ENCODE results near the gene PTPRG. TPM values are rescaled to one million over a fixed set of nuclear protein-coding genes. Genes with fewer than 3 reads are reported as not detected.

PTPRG gene
- total RNA-seq, 6 experiments from 2014 or later = 11.7 to 27.8 (median 14.7) TPM

- no peak for ATAC-seq
- no peak overlapping the region for H3K27ac ChIP-seq
- intact Hi-C loops (cut with DNase I) = no loop called here
- no peaks in the 10 kb centered on the region for H3K9me3 ChIP-seq
- H3K4me1 ChIP-seq = no peaks in the 10 kb centered on the region
- no peak overlapping the region for H3K4me3 ChIP-seq
- no peaks in the 10 kb centered on the region for H3K27me3 ChIP-seq
- no peak for DNase-seq
- 88% methylated on average over 7 of the region's 7 CpGs for WGBS (ENCODE audit: insufficient coverage, low coverage, low lambda C conversion rate, missing lambda C conversion rate)
- TF ChIP-seq POLR2A (IDR thresholded peaks at IDR 0.05) = no peak
- TF ChIP-seq CTCF (IDR thresholded peaks at IDR 0.05) = no peak
- no peaks in the 10 kb centered on the region for H3K36me3 ChIP-seq
These were observed 452.6 kb downstream of the PTPRG start for GRCh38 chr3:62013951-62014350.

GRCh38 chr3:62015111-62015510 lies 453.7 kb downstream of the PTPRG start:
- Histone ChIP-seq H3K9me3 (no peaks in the 10 kb centered on the region), H3K36me3 (no peaks in the 10 kb centered on the region), H3K27me3 (no peaks in the 10 kb centered on the region), H3K27ac (no peak overlapping the region), H3K4me1 (no peaks in the 10 kb centered on the region), H3K4me3 (no peak overlapping the region)
- WGBS (ENCODE audit: insufficient coverage, low coverage, low lambda C conversion rate, missing lambda C conversion rate) = 86% methylated on average over 3 of the region's 3 CpGs
- no peak for ATAC-seq
- TF ChIP-seq CTCF (IDR thresholded peaks at IDR 0.05) (no peak), POLR2A (IDR thresholded peaks at IDR 0.05) (no peak)
- intact Hi-C loops (cut with DNase I) = no loop called here
- no peak for DNase-seq

GRCh38 chr3:62019906-62020305 lies 458.5 kb downstream of the PTPRG start:
- H3K27ac ChIP-seq = no peak overlapping the region
- intact Hi-C loops (cut with DNase I) = no loop called here
- H3K9me3 ChIP-seq = no peaks in the 10 kb centered on the region
- no peaks in the 10 kb centered on the region for H3K4me1 ChIP-seq
- WGBS (ENCODE audit: insufficient coverage, low coverage, low lambda C conversion rate, missing lambda C conversion rate) = 65% methylated on average over 1 of the region's 1 CpG
- no peak for TF ChIP-seq CTCF (IDR thresholded peaks at IDR 0.05)
- no peak for TF ChIP-seq POLR2A (IDR thresholded peaks at IDR 0.05)
- no peaks in the 10 kb centered on the region for H3K27me3 ChIP-seq
- DNase-seq (no peak), ATAC-seq (no peak)
- H3K4me3 ChIP-seq = no peak overlapping the region
- H3K36me3 ChIP-seq = no peaks in the 10 kb centered on the region

- H3K27ac ChIP-seq = no peak overlapping the region
- H3K36me3 ChIP-seq = no peaks in the 10 kb centered on the region
- no peak overlapping the region for H3K4me3 ChIP-seq
- no peaks in the 10 kb centered on the region for H3K9me3 ChIP-seq
- H3K27me3 ChIP-seq = no peaks in the 10 kb centered on the region
- H3K4me1 ChIP-seq = no peaks in the 10 kb centered on the region
- DNase-seq = no peak
- 72% methylated on average over 2 of the region's 2 CpGs for WGBS (ENCODE audit: insufficient coverage, low coverage, low lambda C conversion rate, missing lambda C conversion rate)
- no peak for TF ChIP-seq POLR2A (IDR thresholded peaks at IDR 0.05)
- no peak for TF ChIP-seq CTCF (IDR thresholded peaks at IDR 0.05)
- ATAC-seq = no peak
- intact Hi-C loops (cut with DNase I) = no loop called here
These were observed 459.3 kb downstream of the PTPRG start for GRCh38 chr3:62020706-62021105.

- no peaks in the 10 kb centered on the region for H3K4me1 ChIP-seq
- no peaks in the 10 kb centered on the region for H3K9me3 ChIP-seq
- DNase-seq (no peak), ATAC-seq (no peak)
- H3K4me3 ChIP-seq = no peak overlapping the region
- H3K36me3 ChIP-seq = no peaks in the 10 kb centered on the region
- 93% methylated on average over 4 of the region's 4 CpGs for WGBS (ENCODE audit: insufficient coverage, low coverage, low lambda C conversion rate, missing lambda C conversion rate)
- intact Hi-C loops (cut with DNase I) = no loop called here
- TF ChIP-seq CTCF (IDR thresholded peaks at IDR 0.05) (no peak), POLR2A (IDR thresholded peaks at IDR 0.05) (no peak)
- H3K27ac ChIP-seq = no peak overlapping the region
- no peaks in the 10 kb centered on the region for H3K27me3 ChIP-seq
These were observed 460.9 kb downstream of the PTPRG start for GRCh38 chr3:62022312-62022711.

All from right lobe of liver (tissue), 6 donors.